Activated naive CD4-positive, alpha-beta T cell treated with anti-CD3 and anti-CD28 coated beads, Interleukin-2, amount 50 U/mL, for 24 hours (primary cell): ENCODE results near the gene DOCK10.

Experiments
- H3K27ac Mint-ChIP-seq: one replicate; pipeline ENCODE4 v1.8.0; 2021; ENCODE audit warnings: mild to moderate bottlenecking, mixed read lengths
- H3K27me3 Mint-ChIP-seq: one replicate; pipeline ENCODE4 v1.8.0; 2021; ENCODE audit warnings: mixed read lengths
- H3K36me3 Mint-ChIP-seq: one replicate; pipeline ENCODE4 v1.8.0; 2021; ENCODE audit warnings: mixed read lengths
- H3K4me1 Mint-ChIP-seq: one replicate; pipeline ENCODE4 v1.8.0; 2021; ENCODE audit warnings: mixed read lengths
- H3K4me3 Mint-ChIP-seq: one replicate; pipeline ENCODE4 v1.8.0; 2021; ENCODE audit warnings: mild to moderate bottlenecking, mixed read lengths
- H3K9me3 Mint-ChIP-seq: one replicate; pipeline ENCODE4 v1.8.0; 2021; ENCODE audit warnings: mixed read lengths

The DOCK10 gene

DNA sequence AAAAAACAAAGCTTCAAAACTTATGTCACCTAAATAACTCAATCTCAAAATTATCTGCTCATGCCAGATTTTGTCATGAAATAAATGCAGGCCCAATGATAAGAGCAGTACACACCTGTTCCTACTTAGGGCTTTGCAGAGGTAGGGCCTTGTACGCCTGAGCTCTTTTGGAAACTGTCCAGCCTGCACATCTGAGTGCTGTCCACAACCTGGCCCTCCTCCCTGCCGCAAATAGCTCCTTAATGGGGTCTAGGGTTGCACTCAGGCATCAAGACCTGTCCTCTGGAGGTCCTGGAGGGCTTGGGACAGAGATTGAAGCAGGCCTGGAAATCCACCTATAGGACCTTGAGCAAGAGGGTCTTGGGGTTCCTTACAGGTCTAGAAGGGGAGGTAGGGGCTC lies 210.7 kb downstream of the DOCK10 start:
- Mint-ChIP-seq H3K27me3 (no peaks in the 10 kb centered on the region), H3K36me3 (peaks cover 42% of the 10 kb centered on the region), H3K9me3 (no peaks in the 10 kb centered on the region), H3K4me3 (no peak overlapping the region), H3K27ac (no peak overlapping the region), H3K4me1 (no peaks in the 10 kb centered on the region)

GRCh38 chr2:224820283-224820991 lies 221.8 kb downstream of the DOCK10 start:
- peak overlapping the region; percentile 80 for H3K27ac Mint-ChIP-seq
- no peak overlapping the region for H3K4me3 Mint-ChIP-seq
- H3K27me3 Mint-ChIP-seq = no peaks in the 10 kb centered on the region
- H3K9me3 Mint-ChIP-seq = no peaks in the 10 kb centered on the region
- H3K4me1 Mint-ChIP-seq = peaks cover 2% of the 10 kb centered on the region
- H3K36me3 Mint-ChIP-seq = peaks cover 29% of the 10 kb centered on the region

- Mint-ChIP-seq H3K36me3 (peaks cover 26% of the 10 kb centered on the region), H3K27me3 (no peaks in the 10 kb centered on the region), H3K4me3 (no peak overlapping the region), H3K27ac (peak overlapping the region; percentile 23), H3K4me1 (no peaks in the 10 kb centered on the region), H3K9me3 (no peaks in the 10 kb centered on the region)
Observed at GRCh38 chr2:224819075-224819474, 223.2 kb downstream of the DOCK10 start.

- Mint-ChIP-seq H3K36me3 (peaks cover 24% of the 10 kb centered on the region), H3K4me3 (no peak overlapping the region), H3K27ac (no peak overlapping the region), H3K4me1 (no peaks in the 10 kb centered on the region), H3K27me3 (no peaks in the 10 kb centered on the region), H3K9me3 (no peaks in the 10 kb centered on the region)
Observed at GRCh38 chr2:224817676-224818075, 224.6 kb downstream of the DOCK10 start.

DNA sequence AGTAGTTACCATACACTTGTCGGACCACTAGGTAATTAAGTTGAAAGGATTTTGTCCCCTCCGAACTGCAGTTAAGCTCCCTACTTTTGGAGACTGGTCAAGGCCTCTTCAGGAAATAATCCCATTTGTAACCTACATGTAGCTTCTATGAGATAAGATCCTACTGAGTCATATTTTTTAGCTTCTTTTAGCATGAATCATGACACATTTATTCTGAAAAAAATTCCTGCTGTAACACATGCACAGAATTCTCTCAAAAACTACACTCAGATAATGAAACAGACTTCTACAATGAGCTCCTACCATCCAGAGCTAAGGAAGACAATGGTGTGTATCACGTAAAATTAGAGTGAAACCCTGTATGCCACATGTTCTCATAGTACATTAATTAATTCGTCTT lies 225.5 kb downstream of the DOCK10 start:
- H3K4me3 Mint-ChIP-seq = no peak overlapping the region
- H3K36me3 Mint-ChIP-seq = peaks cover 26% of the 10 kb centered on the region
- no peaks in the 10 kb centered on the region for H3K4me1 Mint-ChIP-seq
- peaks cover 4% of the 10 kb centered on the region for H3K9me3 Mint-ChIP-seq
- H3K27ac Mint-ChIP-seq = peak overlapping the region; percentile 84
- no peaks in the 10 kb centered on the region for H3K27me3 Mint-ChIP-seq

DNA sequence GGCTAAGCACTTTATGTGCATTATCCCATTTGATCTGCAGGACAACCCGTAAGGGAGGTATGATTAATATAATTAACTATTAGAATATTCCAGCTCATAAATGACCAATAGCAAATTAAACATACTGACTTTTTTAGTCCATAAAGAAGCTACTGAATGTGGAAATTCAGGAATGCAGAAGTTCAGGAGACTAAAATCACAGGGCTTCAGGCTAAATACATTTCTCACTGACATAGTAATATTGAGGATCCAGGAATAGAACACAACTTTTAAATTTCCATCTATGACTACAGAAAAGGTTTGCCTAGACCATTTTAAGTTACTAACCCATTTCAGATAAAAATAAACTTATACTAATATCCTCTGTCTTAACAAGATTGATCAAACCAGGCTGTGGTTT lies 228.7 kb downstream of the DOCK10 start:
- Mint-ChIP-seq H3K27me3 (no peaks in the 10 kb centered on the region), H3K4me3 (no peak overlapping the region), H3K36me3 (peaks cover 24% of the 10 kb centered on the region), H3K9me3 (peaks cover 4% of the 10 kb centered on the region), H3K4me1 (no peaks in the 10 kb centered on the region), H3K27ac (no peak overlapping the region)

DNA sequence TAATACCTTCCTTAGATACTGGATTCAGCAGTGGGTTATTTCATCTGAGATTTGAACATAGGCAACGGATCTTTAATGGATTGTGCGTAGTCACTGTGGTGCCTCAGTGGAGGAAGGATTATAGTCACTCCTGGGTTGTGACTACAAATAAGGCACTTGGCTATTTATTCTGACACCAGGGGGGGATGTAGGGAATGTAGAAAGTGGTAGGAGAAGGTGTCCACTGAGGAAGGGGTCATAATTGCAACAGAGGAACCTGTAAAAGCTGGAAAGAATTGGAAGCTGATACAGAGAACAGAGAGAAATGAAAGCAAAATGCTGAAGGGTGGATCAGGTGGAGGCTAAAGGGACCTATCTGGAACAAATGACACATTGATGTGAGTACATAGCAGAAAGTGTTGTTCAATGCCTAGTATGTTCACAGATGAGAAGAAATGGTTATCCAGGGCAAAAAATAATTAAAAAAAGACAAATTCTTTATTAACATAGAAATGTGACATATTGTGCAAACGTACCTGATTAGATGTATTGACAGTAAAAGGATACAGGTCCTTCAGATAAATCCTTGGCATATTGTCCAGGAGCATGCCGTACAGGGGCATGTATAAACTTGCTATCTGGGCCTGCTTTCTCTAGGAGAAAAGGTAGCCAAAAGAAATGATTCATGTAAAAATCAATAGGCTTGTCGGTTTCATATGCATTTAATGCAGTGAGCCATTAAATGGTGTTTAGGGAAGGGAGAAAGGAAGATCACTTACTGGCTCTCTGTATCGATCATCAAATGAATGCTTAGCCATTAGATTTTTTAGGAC lies 234.9 kb downstream of the DOCK10 start:
- no peak overlapping the region for H3K27ac Mint-ChIP-seq
- no peaks in the 10 kb centered on the region for H3K4me1 Mint-ChIP-seq
- H3K27me3 Mint-ChIP-seq = no peaks in the 10 kb centered on the region
- H3K36me3 Mint-ChIP-seq = peaks cover 19% of the 10 kb centered on the region
- no peak overlapping the region for H3K4me3 Mint-ChIP-seq
- H3K9me3 Mint-ChIP-seq = peaks cover 4% of the 10 kb centered on the region

GRCh38 chr2:224803930-224804329 lies 238.3 kb downstream of the DOCK10 start:
- Mint-ChIP-seq H3K4me1 (no peaks in the 10 kb centered on the region), H3K4me3 (no peak overlapping the region), H3K9me3 (no peaks in the 10 kb centered on the region), H3K27me3 (no peaks in the 10 kb centered on the region), H3K27ac (no peak overlapping the region), H3K36me3 (peaks cover 14% of the 10 kb centered on the region)

- Mint-ChIP-seq H3K9me3 (no peaks in the 10 kb centered on the region), H3K4me1 (no peaks in the 10 kb centered on the region), H3K27ac (no peak overlapping the region), H3K4me3 (no peak overlapping the region), H3K36me3 (peaks cover 10% of the 10 kb centered on the region), H3K27me3 (no peaks in the 10 kb centered on the region)
Observed at GRCh38 chr2:224802407-224802806, 239.9 kb downstream of the DOCK10 start.

DNA sequence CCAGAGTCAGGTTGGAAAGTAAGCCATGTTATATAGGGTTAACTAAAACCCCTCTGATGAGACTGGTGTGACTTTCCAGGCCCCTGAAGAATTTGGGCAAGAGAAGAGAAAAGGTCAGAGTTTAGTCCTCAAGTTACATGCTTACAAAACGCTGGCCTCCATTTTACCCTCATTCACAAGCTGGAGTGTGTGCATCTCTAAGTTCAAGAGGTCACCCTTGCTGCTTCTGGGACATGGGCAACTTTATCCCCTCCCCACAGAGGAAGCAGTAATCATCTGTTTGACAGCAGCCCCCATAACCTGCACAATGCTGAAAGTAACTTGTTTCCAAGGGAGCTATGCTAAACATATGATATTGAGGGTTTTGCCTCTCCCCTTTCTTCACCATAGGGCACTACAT lies 240.9 kb downstream of the DOCK10 start:
- H3K4me1 Mint-ChIP-seq = no peaks in the 10 kb centered on the region
- H3K9me3 Mint-ChIP-seq = no peaks in the 10 kb centered on the region
- peaks cover 10% of the 10 kb centered on the region for H3K36me3 Mint-ChIP-seq
- no peaks in the 10 kb centered on the region for H3K27me3 Mint-ChIP-seq
- H3K4me3 Mint-ChIP-seq = no peak overlapping the region
- H3K27ac Mint-ChIP-seq = no peak overlapping the region

DNA sequence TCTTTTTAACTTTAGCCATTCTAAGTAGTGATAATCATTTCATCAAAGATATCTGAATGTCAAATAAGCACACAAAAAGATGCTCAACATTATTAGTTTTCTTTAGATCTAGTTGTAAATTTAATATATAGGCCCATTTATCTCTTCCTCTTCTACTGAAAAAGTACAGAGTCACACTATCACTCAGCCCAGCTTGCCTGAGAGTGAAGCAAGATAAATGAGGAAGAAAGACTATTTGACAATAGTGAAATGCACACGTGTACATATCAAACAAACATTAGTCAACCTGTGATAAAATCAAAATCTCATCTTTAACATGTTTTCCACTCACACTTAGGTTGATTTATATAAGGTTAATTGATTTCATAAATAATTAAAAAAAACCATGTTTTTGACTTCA lies 242.6 kb downstream of the DOCK10 start:
- Mint-ChIP-seq H3K9me3 (no peaks in the 10 kb centered on the region), H3K4me1 (no peaks in the 10 kb centered on the region), H3K27me3 (no peaks in the 10 kb centered on the region), H3K27ac (no peak overlapping the region), H3K4me3 (no peak overlapping the region), H3K36me3 (peaks cover 14% of the 10 kb centered on the region)

DNA sequence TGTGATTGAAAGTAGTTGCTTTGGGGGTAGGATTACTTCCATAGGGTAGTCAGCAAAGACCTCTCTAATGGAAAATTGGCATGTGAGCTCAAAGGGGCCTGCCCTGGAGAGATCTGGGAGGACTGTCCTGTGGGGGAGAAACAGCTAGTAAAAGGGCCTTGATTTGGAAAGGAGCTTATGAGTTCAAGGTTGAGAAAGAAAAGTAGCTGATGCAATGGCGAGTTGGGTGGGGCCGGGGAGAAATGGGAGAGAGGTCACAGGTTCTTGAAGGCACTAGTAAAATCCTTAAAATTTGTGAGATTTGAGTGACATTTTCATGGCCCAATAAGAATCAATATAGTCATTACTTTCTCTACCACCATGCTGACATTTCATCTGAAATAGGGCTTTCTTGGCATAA lies 244.1 kb downstream of the DOCK10 start:
- Mint-ChIP-seq H3K27me3 (no peaks in the 10 kb centered on the region), H3K9me3 (no peaks in the 10 kb centered on the region), H3K36me3 (peaks cover 19% of the 10 kb centered on the region), H3K4me3 (no peak overlapping the region), H3K27ac (peak overlapping the region; percentile 53), H3K4me1 (no peaks in the 10 kb centered on the region)

DNA sequence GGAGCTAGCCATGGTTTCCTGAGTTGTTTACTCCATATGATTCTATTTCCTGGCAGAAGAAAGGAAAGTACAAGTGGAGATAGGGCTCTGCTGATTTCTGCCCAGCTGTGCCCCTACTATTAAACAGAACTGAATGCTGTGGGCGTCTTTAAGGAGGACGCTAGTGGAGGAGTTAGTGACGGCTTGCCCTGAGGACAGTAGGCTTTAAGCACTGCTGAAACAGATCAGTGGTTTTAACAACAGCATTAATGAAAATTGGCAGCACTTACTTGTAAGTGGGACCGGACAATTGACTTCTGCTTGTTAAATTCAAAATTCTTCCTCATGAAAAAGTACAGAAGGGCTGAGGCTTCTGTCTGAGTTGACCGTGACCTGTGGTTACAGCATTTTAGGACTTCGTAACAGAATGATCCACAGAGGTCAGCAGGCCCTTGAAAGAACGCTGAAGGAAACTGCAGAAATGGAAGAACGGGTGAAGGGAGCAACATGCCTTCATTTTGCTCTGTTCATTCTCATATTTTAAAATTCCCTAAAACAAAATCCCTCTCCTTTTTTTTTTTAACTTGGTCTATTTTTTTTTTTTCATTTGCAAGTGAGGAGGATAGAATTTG lies 245.5 kb downstream of the DOCK10 start:
- H3K4me1 Mint-ChIP-seq = no peaks in the 10 kb centered on the region
- no peaks in the 10 kb centered on the region for H3K27me3 Mint-ChIP-seq
- H3K4me3 Mint-ChIP-seq = no peak overlapping the region
- H3K36me3 Mint-ChIP-seq = peaks cover 17% of the 10 kb centered on the region
- no peaks in the 10 kb centered on the region for H3K9me3 Mint-ChIP-seq
- H3K27ac Mint-ChIP-seq = peak overlapping the region; percentile 46

DNA sequence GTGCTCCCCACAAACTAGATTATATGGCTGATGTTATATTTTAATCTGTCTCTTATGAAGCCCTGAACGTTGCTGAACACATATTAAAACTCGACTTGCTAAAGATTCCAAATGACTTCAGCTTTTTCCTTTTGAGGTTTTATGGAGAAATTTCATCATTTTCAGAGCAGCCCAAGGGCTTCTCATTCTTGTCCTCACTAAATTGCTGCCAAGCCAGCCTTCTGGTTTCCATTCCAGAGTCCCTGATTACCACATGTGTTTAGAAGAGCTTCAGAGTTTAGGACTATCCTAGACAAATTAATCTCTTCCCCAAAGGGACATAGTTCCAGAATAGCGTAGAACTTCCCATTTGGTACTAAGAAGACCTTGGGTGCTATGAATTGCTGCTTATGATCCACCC lies 248.3 kb downstream of the DOCK10 start:
- Mint-ChIP-seq H3K4me1 (no peaks in the 10 kb centered on the region), H3K27ac (peak overlapping the region; percentile 62), H3K27me3 (no peaks in the 10 kb centered on the region), H3K4me3 (no peak overlapping the region), H3K36me3 (peaks cover 18% of the 10 kb centered on the region), H3K9me3 (no peaks in the 10 kb centered on the region)

- Mint-ChIP-seq H3K27me3 (no peaks in the 10 kb centered on the region), H3K27ac (peak overlapping the region; percentile 68), H3K4me1 (peaks cover 3% of the 10 kb centered on the region), H3K4me3 (no peak overlapping the region), H3K36me3 (peaks cover 31% of the 10 kb centered on the region), H3K9me3 (no peaks in the 10 kb centered on the region)
Observed at GRCh38 chr2:224786848-224787247, 255.4 kb downstream of the DOCK10 start.

GRCh38 chr2:224781400-224781799 lies 260.9 kb downstream of the DOCK10 start:
- peaks cover 17% of the 10 kb centered on the region for H3K36me3 Mint-ChIP-seq

More at GRCh38 chr2:224781400-224781799, 260.9 kb downstream of the DOCK10 start:
- Mint-ChIP-seq H3K4me3 (no peak overlapping the region), H3K9me3 (no peaks in the 10 kb centered on the region), H3K27me3 (no peaks in the 10 kb centered on the region), H3K4me1 (peaks cover 10% of the 10 kb centered on the region), H3K27ac (peak overlapping the region; percentile 62)
